ENCODE results near the gene GLE1. TPM values are rescaled to one million over a fixed set of nuclear protein-coding genes. Genes with fewer than 3 reads are reported as not detected.
A peak's percentile ranks its signal among the peaks of the same experiment; 100 is the strongest.

Gene GLE1
- total and polyA plus RNA-seq, 10 donors, result 14.3 to 31.2 (median 22.7) TPM

DNA sequence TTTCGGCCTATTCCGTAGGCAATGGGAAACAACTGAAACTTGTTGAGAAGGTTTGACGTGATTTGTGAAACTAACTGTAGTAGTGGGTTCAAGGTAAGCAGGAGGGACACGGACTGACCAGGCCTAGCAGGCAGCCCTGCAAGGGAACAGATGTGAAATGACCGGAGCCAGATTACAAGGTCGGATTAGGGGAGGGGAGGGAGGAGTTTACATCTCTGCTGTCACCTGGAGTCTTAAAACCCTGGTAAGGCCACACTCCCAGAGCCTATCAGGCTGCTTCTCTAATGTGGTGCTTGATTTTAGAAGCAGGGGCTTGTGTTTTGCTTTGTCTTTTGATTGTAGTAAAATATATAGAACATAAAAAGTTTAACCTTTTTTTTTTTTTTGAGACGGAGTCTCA is 44.4 kb downstream of the GLE1 start:
- H3K9me3 ChIP-seq, result no peaks in the 10 kb centered on the region
- intact Hi-C loops (cut with DNase I; ENCODE audit: low total_unique reads), result no loop called here
- WGBS, 5 donors, result 82 to 96% (median 93%) methylated on average over 7 of the region's 7 CpGs
- H3K4me3 ChIP-seq, result no peak overlapping the region
- no peak for DNase-seq
- H3K27me3 ChIP-seq (replicated peaks in 1 of 7), result no peaks in the 10 kb centered on the region
- H3K36me3 ChIP-seq, result peaks cover 0 to 3% (median 0%) of the 10 kb centered on the region in 6 donors
- TF ChIP-seq POLR2A (IDR thresholded peaks at IDR 0.05) (no peak), POLR2AphosphoS5 (IDR thresholded peaks at IDR 0.05) (no peak)
- TF ChIP-seq, protein P1, sequence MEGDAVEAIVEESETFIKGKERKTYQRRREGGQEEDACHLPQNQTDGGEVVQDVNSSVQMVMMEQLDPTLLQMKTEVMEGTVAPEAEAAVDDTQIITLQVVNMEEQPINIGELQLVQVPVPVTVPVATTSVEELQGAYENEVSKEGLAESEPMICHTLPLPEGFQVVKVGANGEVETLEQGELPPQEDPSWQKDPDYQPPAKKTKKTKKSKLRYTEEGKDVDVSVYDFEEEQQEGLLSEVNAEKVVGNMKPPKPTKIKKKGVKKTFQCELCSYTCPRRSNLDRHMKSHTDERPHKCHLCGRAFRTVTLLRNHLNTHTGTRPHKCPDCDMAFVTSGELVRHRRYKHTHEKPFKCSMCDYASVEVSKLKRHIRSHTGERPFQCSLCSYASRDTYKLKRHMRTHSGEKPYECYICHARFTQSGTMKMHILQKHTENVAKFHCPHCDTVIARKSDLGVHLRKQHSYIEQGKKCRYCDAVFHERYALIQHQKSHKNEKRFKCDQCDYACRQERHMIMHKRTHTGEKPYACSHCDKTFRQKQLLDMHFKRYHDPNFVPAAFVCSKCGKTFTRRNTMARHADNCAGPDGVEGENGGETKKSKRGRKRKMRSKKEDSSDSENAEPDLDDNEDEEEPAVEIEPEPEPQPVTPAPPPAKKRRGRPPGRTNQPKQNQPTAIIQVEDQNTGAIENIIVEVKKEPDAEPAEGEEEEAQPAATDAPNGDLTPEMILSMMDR (IDR thresholded peaks at IDR 0.05 in 8 of 11, conservative IDR thresholded peaks at IDR 0.05 in 3 of 11), result no peak
- peaks cover 4 to 38% (median 29%) of the 10 kb centered on the region in 6 donors for H3K4me1 ChIP-seq
- H3K27ac ChIP-seq, result no peak overlapping the region

DNA sequence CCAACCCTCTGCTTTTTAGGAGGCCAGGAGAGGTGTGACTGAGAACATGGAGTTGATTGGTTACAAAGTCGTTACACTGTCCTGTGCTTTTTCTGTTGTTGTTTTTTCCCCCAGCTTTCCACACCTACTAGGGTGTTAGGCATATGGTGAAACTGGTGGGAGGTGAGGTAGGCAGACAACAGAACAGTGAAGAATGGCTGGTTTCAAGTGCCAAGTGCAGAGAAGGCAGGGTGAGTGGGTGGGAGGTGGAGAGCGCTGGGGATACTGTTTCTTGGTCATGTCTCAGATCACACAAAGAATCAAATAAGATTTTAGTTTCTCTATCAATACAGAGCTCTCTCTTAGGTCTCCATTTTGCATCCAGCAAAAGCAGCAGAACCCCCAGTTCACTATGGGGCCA is 45.7 kb downstream of the GLE1 start:
- WGBS, 5 donors, result 68 to 84% (median 73%) methylated on average over 2 of the region's 2 CpGs
- H3K36me3 ChIP-seq, result no peaks in the 10 kb centered on the region
- H3K4me1 ChIP-seq, result peaks cover 17 to 51% (median 43%) of the 10 kb centered on the region in 6 donors
- TF ChIP-seq POLR2AphosphoS5 (IDR thresholded peaks at IDR 0.05), result no peak
- no peak for TF ChIP-seq POLR2A (IDR thresholded peaks at IDR 0.05)
- H3K4me3 ChIP-seq, result no peak overlapping the region
- DNase-seq, result no peak
- H3K27me3 ChIP-seq (replicated peaks in 1 of 7), result no peaks in the 10 kb centered on the region
- H3K9me3 ChIP-seq, result no peaks in the 10 kb centered on the region
- intact Hi-C loops (cut with DNase I; ENCODE audit: low total_unique reads), result loop anchor here (10.0 kb wide), 1 partner anchor 45 kb away; the partner anchor contains the start of gene GLE1
- peak overlapping the region; percentile 93 to 99 (median 97) for H3K27ac ChIP-seq

DNA sequence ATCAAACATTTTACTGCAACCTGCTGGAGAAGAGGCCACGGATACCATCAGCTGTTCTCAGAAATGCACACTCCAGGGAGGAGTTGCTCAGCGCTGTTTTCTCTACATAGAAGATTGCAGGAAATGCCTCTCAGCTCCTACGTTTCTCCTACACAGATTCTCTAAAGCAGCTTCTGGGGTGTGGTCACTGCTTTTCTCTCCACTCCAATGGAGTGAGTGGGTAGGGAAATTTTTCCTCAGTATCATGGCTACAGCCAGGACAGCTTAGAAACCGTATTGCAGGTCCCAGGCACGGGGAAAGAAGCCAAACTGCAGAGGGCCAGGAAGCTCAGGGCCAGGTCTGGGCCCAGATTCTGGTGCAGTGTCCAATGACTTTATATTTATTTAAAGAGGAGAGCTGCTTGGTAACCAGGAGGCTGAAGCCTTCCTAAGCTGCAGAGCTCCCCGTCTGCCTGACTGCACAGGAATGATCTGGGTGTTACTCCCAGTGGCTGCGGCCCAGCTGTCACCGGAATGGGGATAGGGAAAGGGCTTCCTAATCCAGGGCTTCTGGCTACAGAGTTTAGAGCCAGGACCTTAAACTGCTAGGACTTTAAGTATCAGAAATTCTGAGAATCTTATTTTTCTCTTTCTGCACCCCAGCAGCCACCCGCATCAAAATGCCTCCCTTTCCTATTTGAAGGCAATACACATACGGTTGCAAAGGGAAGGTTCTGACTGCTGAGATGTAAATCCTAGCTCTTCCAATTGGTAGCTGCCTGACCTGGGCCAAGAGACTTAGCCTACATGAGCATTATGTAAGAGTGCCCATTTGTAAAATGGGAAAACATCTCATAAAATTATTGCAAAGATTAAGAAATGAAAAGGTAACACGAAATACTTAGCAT is 46.5 kb downstream of the GLE1 start:
- Histone ChIP-seq H3K27me3 (replicated peaks in 1 of 7) (no peaks in the 10 kb centered on the region), H3K4me1 (peaks cover 24 to 59% (median 51%) of the 10 kb centered on the region in 6 donors), H3K36me3 (no peaks in the 10 kb centered on the region), H3K9me3 (no peaks in the 10 kb centered on the region), H3K4me3 (peak overlapping the region in 5 of 8 donors; percentile 91 to 97 (median 97)), H3K27ac (peak overlapping the region; percentile 93 to 99 (median 97))
- intact Hi-C loops (cut with DNase I; ENCODE audit: low total_unique reads), result loop anchor here (10.0 kb wide), 1 partner anchor 46 kb away; the partner anchor contains the start of gene GLE1
- TF ChIP-seq, protein P1 (IDR thresholded peaks at IDR 0.05 in 8 of 11, conservative IDR thresholded peaks at IDR 0.05 in 3 of 11), result no peak
- TF ChIP-seq POLR2A (IDR thresholded peaks at IDR 0.05), result no peak
- no peak for TF ChIP-seq POLR2AphosphoS5 (IDR thresholded peaks at IDR 0.05)
- DNase-seq, result no peak
- 58 to 67% (median 62%) methylated on average over 11 of the region's 11 CpGs for WGBS, 5 donors

DNA sequence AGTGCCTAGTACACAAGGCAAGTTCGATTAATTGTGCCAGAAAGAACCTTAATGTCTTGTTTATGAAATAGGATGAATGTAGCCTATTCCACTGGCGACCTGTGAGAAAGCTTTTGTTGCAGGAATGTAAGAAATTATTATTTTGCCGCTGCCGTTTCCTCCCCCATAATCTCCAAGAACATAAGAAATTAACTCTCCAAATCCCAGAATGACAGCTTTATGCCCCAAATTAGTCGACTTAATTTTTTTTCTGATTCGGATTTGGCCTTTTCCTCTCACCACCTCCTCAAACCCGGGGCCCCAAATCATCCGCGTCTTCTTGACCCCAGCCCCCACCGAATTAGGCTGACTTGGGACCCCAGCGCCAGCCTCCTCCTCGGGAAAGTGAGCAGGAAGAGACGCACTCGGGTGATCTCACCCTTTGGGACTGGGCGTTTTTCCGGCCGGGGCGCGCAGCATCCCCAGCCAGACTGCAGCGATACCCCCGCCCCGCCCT is 47.2 kb downstream of the GLE1 start:
- DNase-seq, result no peak
- intact Hi-C loops (cut with DNase I; ENCODE audit: low total_unique reads), result loop anchor here (10.0 kb wide), 1 partner anchor 47 kb away; the partner anchor contains the start of gene GLE1
- Histone ChIP-seq H3K4me1 (peaks cover 31 to 66% (median 58%) of the 10 kb centered on the region in 6 donors), H3K27ac (peak overlapping the region; percentile 93 to 99 (median 97)), H3K36me3 (no peaks in the 10 kb centered on the region), H3K27me3 (replicated peaks in 1 of 7) (no peaks in the 10 kb centered on the region), H3K4me3 (peak overlapping the region; percentile 69 to 97 (median 92)), H3K9me3 (no peaks in the 10 kb centered on the region)
- TF ChIP-seq POLR2AphosphoS5 (IDR thresholded peaks at IDR 0.05), result peak in 1 of 3 donors; percentile 82
- TF ChIP-seq, protein P1 (IDR thresholded peaks at IDR 0.05 in 8 of 11, conservative IDR thresholded peaks at IDR 0.05 in 3 of 11), result no peak
- WGBS, 5 donors, result 2 to 6% (median 4%) methylated on average over 14 to 22 of the region's 22 CpGs
